ENCODE measurements around the gene CDX1.

CDX1 gene

GRCh38 chr5:150192462-150192861 is 25.9 kb downstream of the CDX1 start:
- no peak overlapping the region for H3K27ac ChIP-seq
- TF ChIP-seq CTCF (conservative IDR thresholded peaks at IDR 0.05) = no peak

GRCh38 chr5:150195736-150196485 is 29.3 kb downstream of the CDX1 start:
- no peak for TF ChIP-seq CTCF (conservative IDR thresholded peaks at IDR 0.05)
- H3K27ac ChIP-seq = no peak overlapping the region

GRCh38 chr5:150196514-150196913 is 29.9 kb downstream of the CDX1 start:
- TF ChIP-seq CTCF (conservative IDR thresholded peaks at IDR 0.05) = no peak

GRCh38 chr5:150196986-150197385 is 30.4 kb downstream of the CDX1 start:
- no peak overlapping the region for H3K27ac ChIP-seq
- no peak for TF ChIP-seq CTCF (conservative IDR thresholded peaks at IDR 0.05)

More at GRCh38 chr5:150196514-150196913, 29.9 kb downstream of the CDX1 start:
- H3K27ac ChIP-seq = no peak overlapping the region

GRCh38 chr5:150197476-150197875 is 30.9 kb downstream of the CDX1 start:
- no peak overlapping the region for H3K27ac ChIP-seq
- no peak for TF ChIP-seq CTCF (conservative IDR thresholded peaks at IDR 0.05)

- no peak overlapping the region for H3K27ac ChIP-seq
- no peak for TF ChIP-seq CTCF (conservative IDR thresholded peaks at IDR 0.05)
Measured at GRCh38 chr5:150202501-150202900, 35.9 kb downstream of the CDX1 start.

GRCh38 chr5:150203832-150204589 is 37.4 kb downstream of the CDX1 start:
- no peak overlapping the region for H3K27ac ChIP-seq
- no peak for TF ChIP-seq CTCF (conservative IDR thresholded peaks at IDR 0.05)
